Fibroblast of skin of abdomen (primary cell): Measurements from ENCODE around the gene MBD5.

ENCODE experiments used
- DNase-seq: peaks from one replicate; pipeline ENCODE4 v3.0.0-alpha.2; 2013

MBD5 gene

GRCh38 chr2:148306027-148306426 is 285.1 kb downstream of the MBD5 start:
- no peak for DNase-seq

GRCh38 chr2:148317598-148317997 is 296.7 kb downstream of the MBD5 start:
- no peak for DNase-seq

GRCh38 chr2:148338541-148338940 is 317.6 kb downstream of the MBD5 start:
- DNase-seq = peak; percentile 67

GRCh38 chr2:148342086-148342485 is 321.2 kb downstream of the MBD5 start:
- DNase-seq = peak; percentile 52

- DNase-seq = no peak
These were observed 329.3 kb downstream of the MBD5 start for GRCh38 chr2:148350199-148350598.

- no peak for DNase-seq
These were observed 330.7 kb downstream of the MBD5 start for GRCh38 chr2:148351437-148352143.

- no peak for DNase-seq
These were observed 337.5 kb downstream of the MBD5 start for GRCh38 chr2:148358375-148358774.

- no peak for DNase-seq
These were observed 339.8 kb downstream of the MBD5 start for GRCh38 chr2:148360662-148361061.

GRCh38 chr2:148362144-148362796 is 341.4 kb downstream of the MBD5 start:
- no peak for DNase-seq

- DNase-seq = no peak
These were observed 354.3 kb downstream of the MBD5 start for GRCh38 chr2:148375214-148375613.

- DNase-seq = peak; percentile 32
These were observed 370.4 kb downstream of the MBD5 start for GRCh38 chr2:148391324-148391723.

- no peak for DNase-seq
These were observed 381.9 kb downstream of the MBD5 start for GRCh38 chr2:148402786-148403185.

GRCh38 chr2:148410899-148411298 is 390.0 kb downstream of the MBD5 start:
- DNase-seq = no peak

GRCh38 chr2:148416248-148416647 is 395.4 kb downstream of the MBD5 start:
- no peak for DNase-seq

- no peak for DNase-seq
These were observed 409.2 kb downstream of the MBD5 start for GRCh38 chr2:148430101-148430500.

GRCh38 chr2:148447877-148448276 is 427.0 kb downstream of the MBD5 start:
- no peak for DNase-seq

- no peak for DNase-seq
These were observed 429.6 kb downstream of the MBD5 start for GRCh38 chr2:148450531-148450930.

- no peak for DNase-seq
These were observed 430.2 kb downstream of the MBD5 start for GRCh38 chr2:148451046-148451445.

- no peak for DNase-seq
These were observed 434.9 kb downstream of the MBD5 start for GRCh38 chr2:148455791-148456190.

GRCh38 chr2:148458171-148458570 is 437.3 kb downstream of the MBD5 start:
- DNase-seq = no peak

- DNase-seq = peak; percentile 40
These were observed 438.5 kb downstream of the MBD5 start for GRCh38 chr2:148459377-148459778.

GRCh38 chr2:148461876-148462275 is 441.0 kb downstream of the MBD5 start:
- DNase-seq = no peak

GRCh38 chr2:148475626-148476025 is 454.7 kb downstream of the MBD5 start:
- no peak for DNase-seq

GRCh38 chr2:148479398-148479797 is 458.5 kb downstream of the MBD5 start:
- no peak for DNase-seq
